Measurements from ENCODE around the gene RPA1. TPM values are rescaled to one million over a fixed set of nuclear protein-coding genes. Genes with fewer than 3 reads are reported as not detected.

Gene RPA1
- total and polyA plus RNA-seq, 2 experiments from 2014 or later, result 15.2 to 33.6 TPM

GRCh38 chr17:1948517-1948825 is 118.7 kb downstream of the RPA1 start:
- Histone ChIP-seq H2AFZ (no peak overlapping the region), H3K36me3 (replicated peaks; ENCODE audit: insufficient read depth, low read depth) (no peaks in the 10 kb centered on the region), H3K4me1 (ENCODE audit: insufficient read depth) (peaks cover 11% of the 10 kb centered on the region), H3K79me2 (no peaks in the 10 kb centered on the region), H3K9me2 (replicated peaks; ENCODE audit: insufficient read depth) (no peaks in the 10 kb centered on the region), H3K27me3 (no peaks in the 10 kb centered on the region), H3K4me3 (no peak overlapping the region), H3K9me3 (ENCODE audit: low read depth) (no peaks in the 10 kb centered on the region), H4K20me1 (ENCODE audit: insufficient read depth, poor library complexity, severe bottlenecking) (no peaks in the 10 kb centered on the region), H3K27ac (no peak overlapping the region), H3K4me2 (no peak overlapping the region)
- no peak for TF ChIP-seq EZH2phosphoT487 (IDR thresholded peaks at IDR 0.05; ENCODE audit: low read depth, severe bottlenecking, unreplicated experiment)
- no peak for TF ChIP-seq CTCF (IDR thresholded peaks at IDR 0.05; ENCODE audit: poor library complexity)
- TF ChIP-seq EZH2 (IDR thresholded peaks at IDR 0.05; ENCODE audit: borderline replicate concordance), result no peak
- DNase-seq (ENCODE audit: low spot score), result no peak
- WGBS (ENCODE audit: low lambda C conversion rate, missing lambda C conversion rate), result 92% methylated on average over 14 of the region's 14 CpGs

Other genes with a start within 250 kb of the RPA1 start
- 6.0 and 6.1 TPM in 2 replicates for gene SLC43A2, start 201.2 kb upstream of the RPA1 start, total RNA-seq
- 9.8 and 10.2 TPM in 2 replicates for gene SLC43A2, start 201.2 kb upstream of the RPA1 start, polyA plus RNA-seq
- 0.93 and 1.2 TPM in 2 replicates for gene SCARF1, start 184.3 kb upstream of the RPA1 start, total RNA-seq
- 1.0 and 2.0 TPM in 2 replicates for gene SCARF1, start 184.3 kb upstream of the RPA1 start, polyA plus RNA-seq
- 10.3 and 13.7 TPM in 2 replicates for gene RILP, start 180.1 kb upstream of the RPA1 start, total RNA-seq
- gene RILP, start 180.1 kb upstream of the RPA1 start, polyA plus RNA-seq, result 9.9 and 11.1 TPM in 2 replicates
- gene PRPF8, start 145.1 kb upstream of the RPA1 start, total RNA-seq, result 100 and 107 TPM in 2 replicates
- 119 and 125 TPM in 2 replicates for gene PRPF8, start 145.1 kb upstream of the RPA1 start, polyA plus RNA-seq
- 4.5 and 4.9 TPM in 2 replicates for gene TLCD2, start 119.6 kb upstream of the RPA1 start, total RNA-seq
- gene TLCD2, start 119.6 kb upstream of the RPA1 start, polyA plus RNA-seq, result 2.0 and 3.0 TPM in 2 replicates
- 16.9 and 24.4 TPM in 2 replicates for gene WDR81, start 105.3 kb upstream of the RPA1 start, total RNA-seq
- 24.0 and 27.6 TPM in 2 replicates for gene WDR81, start 105.3 kb upstream of the RPA1 start, polyA plus RNA-seq
- 127 and 140 TPM in 2 replicates for gene SERPINF2, start 87.1 kb upstream of the RPA1 start, total RNA-seq
- gene SERPINF2, start 87.1 kb upstream of the RPA1 start, polyA plus RNA-seq, result 127 and 164 TPM in 2 replicates
- 1,201 and 1,404 TPM in 2 replicates for gene SERPINF1, start 67.9 kb upstream of the RPA1 start, total RNA-seq
- gene SERPINF1, start 67.9 kb upstream of the RPA1 start, polyA plus RNA-seq, result 739 and 774 TPM in 2 replicates
- gene SMYD4, start 103 bp upstream of the RPA1 start, total RNA-seq, result 8.7 and 11.4 TPM in 2 replicates
- 8.5 and 9.5 TPM in 2 replicates for gene SMYD4, start 103 bp upstream of the RPA1 start, polyA plus RNA-seq
- 0.48 and 1.4 TPM in 2 replicates for gene RTN4RL1, start 195.3 kb downstream of the RPA1 start, total RNA-seq
- 0.53 and 0.97 TPM in 2 replicates for gene RTN4RL1, start 195.3 kb downstream of the RPA1 start, polyA plus RNA-seq
- gene DPH1, start 200.1 kb downstream of the RPA1 start, total RNA-seq, result 26.2 and 27.8 TPM in 2 replicates
- 45.2 and 49.0 TPM in 2 replicates for gene DPH1, start 200.1 kb downstream of the RPA1 start, polyA plus RNA-seq
- gene OVCA2, start 212.0 kb downstream of the RPA1 start, total RNA-seq, result 49.2 and 56.4 TPM in 2 replicates
- gene OVCA2, start 212.0 kb downstream of the RPA1 start, polyA plus RNA-seq, result 72.5 and 72.7 TPM in 2 replicates
- 8.8 and 9.4 TPM in 2 replicates for gene HIC1, start 225.1 kb downstream of the RPA1 start, total RNA-seq
- 8.2 and 10.2 TPM in 2 replicates for gene HIC1, start 225.1 kb downstream of the RPA1 start, polyA plus RNA-seq